Cardiac muscle cell (in vitro differentiated cells and primary cell): ENCODE results near the gene EYA3. TPM values are rescaled to one million over a fixed set of nuclear protein-coding genes. Genes with fewer than 3 reads are reported as not detected.

Experiments
- DNase-seq, 2 donors: peaks; one replicate each; pipeline versions ENCODE4 v3.0.0 to v3.0.0-alpha.2; 2010 to 2017; ENCODE audit warnings: low read depth in 1 of 2, low spot score in 1 of 2
- H3K27ac ChIP-seq: fragments of 200-600 bp; sonication (generic); 2 replicates; pipeline ENCODE4 v1.5.1; 2016
- H3K27me3 ChIP-seq: fragments of 200-600 bp; sonication (generic); 2 replicates; pipeline ENCODE4 v1.6.0; 2016; ENCODE audit warnings: control low read depth
- H3K36me3 ChIP-seq: fragments of 200-600 bp; sonication (generic); 2 replicates; pipeline ENCODE4 v1.5.1; 2016; ENCODE audit warnings: control low read depth
- H3K4me1 ChIP-seq: fragments of 200-600 bp; sonication (generic); 2 replicates; pipeline ENCODE4 v1.8.1; 2017; ENCODE audit warnings: low read depth, mild to moderate bottlenecking, mixed run types
- H3K4me3 ChIP-seq: fragments of 200-600 bp; sonication (generic); 2 replicates; pipeline ENCODE4 v1.5.1; 2016; ENCODE audit warnings: mild to moderate bottlenecking
- H3K9me3 ChIP-seq: fragments of 200-600 bp; sonication (generic); 2 replicates; pipeline ENCODE4 v1.5.1; 2017; ENCODE audit warnings: low read depth, mild to moderate bottlenecking, control low read depth
- CTCF ChIP-seq: IDR thresholded peaks from 2 replicates; pipeline ENCODE4 v1.5.1; 2012; ENCODE audit warnings: low read depth, mild to moderate bottlenecking, low read length
- polyA plus RNA-seq: library from polyadenylated mRNA; unstranded; fragments of >200 nt; fragmentation: Nextera tagmentation; extraction: Ambion mirVana; gene quantifications from 2 replicates; pipeline ENCODE4 v1.2.1, GENCODE V29; 2016
- total RNA-seq: library from RNA; depleted of rRNA; stranded (reverse); fragments of >200 nt; gene quantifications from 2 replicates; pipeline ENCODE4 v1.2.3, GENCODE V29; 2016

The EYA3 gene
- total and polyA plus RNA-seq, 2 experiments from 2014 or later = 15.6 to 21.7 TPM

GRCh38 chr1:27994060-27994459, 94.3 kb downstream of the EYA3 start:
- no peak overlapping the region for H3K4me3 ChIP-seq
- no peaks in the 10 kb centered on the region for H3K27me3 ChIP-seq
- peaks cover 49% of the 10 kb centered on the region for H3K36me3 ChIP-seq
- H3K9me3 ChIP-seq = no peaks in the 10 kb centered on the region
- peaks cover 39% of the 10 kb centered on the region for H3K4me1 ChIP-seq
- no peak for TF ChIP-seq CTCF
- peak; percentile 48 to 85 for DNase-seq
- H3K27ac ChIP-seq = peak overlapping the region; percentile 88

GRCh38 chr1:27993241-27993640, 95.2 kb downstream of the EYA3 start:
- H3K27ac ChIP-seq = peak overlapping the region; percentile 88
- no peaks in the 10 kb centered on the region for H3K27me3 ChIP-seq
- H3K9me3 ChIP-seq = no peaks in the 10 kb centered on the region
- H3K36me3 ChIP-seq = peaks cover 49% of the 10 kb centered on the region
- TF ChIP-seq CTCF = no peak
- H3K4me3 ChIP-seq = no peak overlapping the region
- H3K4me1 ChIP-seq = peaks cover 39% of the 10 kb centered on the region
- peak in 1 of 2 donors; percentile 79 for DNase-seq

- no peak for TF ChIP-seq CTCF
- Histone ChIP-seq H3K9me3 (no peaks in the 10 kb centered on the region), H3K27ac (peak overlapping the region; percentile 88), H3K4me3 (no peak overlapping the region), H3K27me3 (no peaks in the 10 kb centered on the region), H3K36me3 (peaks cover 48% of the 10 kb centered on the region), H3K4me1 (peaks cover 39% of the 10 kb centered on the region)
- peak in 1 of 2 donors; percentile 7 for DNase-seq
These were observed 96.1 kb downstream of the EYA3 start for GRCh38 chr1:27992276-27992675.

- no peaks in the 10 kb centered on the region for H3K27me3 ChIP-seq
- peak overlapping the region; percentile 88 for H3K27ac ChIP-seq
- TF ChIP-seq CTCF = no peak
- DNase-seq = peak in 1 of 2 donors; percentile 43
- H3K4me3 ChIP-seq = no peak overlapping the region
- H3K4me1 ChIP-seq = peaks cover 39% of the 10 kb centered on the region
- peaks cover 36% of the 10 kb centered on the region for H3K36me3 ChIP-seq
- H3K9me3 ChIP-seq = no peaks in the 10 kb centered on the region
These were observed 97.4 kb downstream of the EYA3 start for GRCh38 chr1:27990920-27991537.

GRCh38 chr1:27981145-27981544, 107.3 kb downstream of the EYA3 start:
- Histone ChIP-seq H3K9me3 (no peaks in the 10 kb centered on the region), H3K27me3 (no peaks in the 10 kb centered on the region), H3K4me3 (no peak overlapping the region), H3K36me3 (peaks cover 15% of the 10 kb centered on the region), H3K4me1 (no peaks in the 10 kb centered on the region), H3K27ac (no peak overlapping the region)
- no peak for TF ChIP-seq CTCF
- no peak for DNase-seq
